GM18520 (cell line): ENCODE measurements around the gene MELTF.

ENCODE experiments used
- ATAC-seq: cut with Tn5 transposase; IDR thresholded peaks from one replicate; pipeline ENCODE4 v1.9.1; 2021; ENCODE audit not compliant: unreplicated experiment

Gene MELTF

DNA sequence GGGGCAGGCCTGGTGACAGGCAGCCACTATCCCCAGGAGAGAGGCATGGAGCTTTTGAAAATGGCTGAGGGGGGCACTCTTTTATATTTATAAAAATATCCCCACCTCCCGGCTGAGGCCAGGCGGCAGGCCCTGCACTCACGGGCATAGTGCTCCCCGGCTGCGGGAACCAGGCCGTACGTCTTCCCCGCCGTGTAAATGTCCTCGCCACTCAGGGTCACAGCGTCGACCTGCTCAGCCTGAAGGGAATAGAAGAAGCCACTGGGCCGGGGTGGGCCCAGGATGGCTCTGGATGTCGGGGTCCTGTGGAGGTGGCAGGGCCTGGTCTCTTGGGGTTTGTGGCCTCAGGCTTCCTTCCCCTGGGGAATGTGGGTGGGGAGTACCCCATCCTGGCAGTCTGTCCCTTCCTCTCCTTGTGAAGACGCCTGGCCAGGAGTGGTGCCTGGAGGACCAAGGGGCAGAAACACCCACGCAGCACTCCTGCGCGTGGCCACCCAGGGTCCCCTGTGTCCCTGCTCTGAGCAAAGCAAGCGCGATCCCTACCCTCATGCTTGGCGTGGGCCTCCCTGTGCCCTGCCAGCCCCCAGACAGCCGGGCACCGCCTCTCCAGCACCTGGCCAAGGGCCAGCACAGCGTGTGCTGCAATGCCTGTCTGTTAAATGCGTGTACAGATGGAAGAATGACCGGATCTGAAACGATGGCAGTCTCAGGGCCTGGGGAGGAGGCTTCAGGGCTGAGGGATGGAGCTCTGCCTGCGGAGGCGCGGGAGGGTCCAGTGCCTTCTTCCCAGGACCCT is 18.9 kb downstream of the MELTF start:
- no peak for ATAC-seq

DNA sequence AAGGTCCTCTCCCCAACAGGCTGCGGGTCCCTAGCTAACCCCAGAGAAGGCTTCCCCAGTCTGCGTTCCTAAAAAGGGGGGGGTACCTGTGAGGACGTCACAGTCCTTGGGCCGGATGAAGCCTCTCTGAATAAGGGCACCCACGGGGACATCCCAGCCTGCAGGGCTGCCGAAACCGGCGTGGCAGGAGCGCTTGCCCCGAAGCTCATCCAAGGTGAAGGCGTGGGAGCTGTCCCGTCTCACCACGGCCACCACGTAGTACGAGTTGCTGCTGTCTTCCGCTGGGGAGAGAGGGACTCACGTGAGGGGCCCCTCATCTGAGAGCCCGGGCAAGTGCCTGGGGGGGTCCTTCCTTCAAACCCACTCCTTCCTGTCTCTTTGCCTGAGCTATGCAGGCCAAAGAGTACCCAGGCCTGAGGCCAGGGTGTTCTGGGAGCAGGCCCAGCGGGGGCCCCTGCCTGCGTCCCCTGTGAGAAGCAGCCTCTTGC is 20.0 kb downstream of the MELTF start:
- ATAC-seq, result no peak

DNA sequence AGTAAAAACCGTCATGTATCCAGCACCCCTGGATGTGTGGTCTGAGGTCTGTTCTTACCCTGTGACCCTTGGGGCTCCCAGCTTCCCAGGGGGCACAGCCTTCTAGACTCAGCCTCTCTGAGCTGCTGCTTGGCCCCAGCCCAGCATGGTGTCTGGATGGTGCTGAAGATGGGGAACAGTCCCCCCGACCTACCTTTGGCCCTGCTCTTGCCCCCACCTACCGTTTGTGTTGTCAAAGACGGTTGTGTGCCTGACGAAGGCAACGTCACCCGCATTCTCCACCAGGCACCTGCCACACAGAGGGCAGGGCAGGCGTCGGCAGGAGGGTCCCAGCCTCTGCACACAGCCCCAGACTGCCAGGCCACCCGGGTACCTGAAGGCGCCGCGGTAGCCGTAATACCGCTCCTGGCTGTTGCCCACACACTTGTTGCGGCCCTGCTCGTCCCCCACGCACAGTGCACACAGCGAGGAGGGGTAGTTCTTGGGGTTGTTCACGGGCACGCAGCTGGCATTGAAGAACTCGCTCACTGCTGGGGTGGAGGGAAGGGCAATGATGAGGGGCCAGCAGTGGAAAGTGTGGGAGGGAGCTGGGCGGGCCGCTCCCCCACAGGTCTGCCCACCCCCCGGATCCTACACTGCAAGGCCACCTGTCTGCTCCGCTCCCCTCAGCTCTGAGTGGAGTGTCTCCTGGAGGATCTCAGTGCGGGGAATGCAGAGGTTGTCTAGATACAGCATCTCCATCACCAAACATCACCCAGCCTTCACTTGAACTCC is 21.0 kb downstream of the MELTF start:
- no peak for ATAC-seq

DNA sequence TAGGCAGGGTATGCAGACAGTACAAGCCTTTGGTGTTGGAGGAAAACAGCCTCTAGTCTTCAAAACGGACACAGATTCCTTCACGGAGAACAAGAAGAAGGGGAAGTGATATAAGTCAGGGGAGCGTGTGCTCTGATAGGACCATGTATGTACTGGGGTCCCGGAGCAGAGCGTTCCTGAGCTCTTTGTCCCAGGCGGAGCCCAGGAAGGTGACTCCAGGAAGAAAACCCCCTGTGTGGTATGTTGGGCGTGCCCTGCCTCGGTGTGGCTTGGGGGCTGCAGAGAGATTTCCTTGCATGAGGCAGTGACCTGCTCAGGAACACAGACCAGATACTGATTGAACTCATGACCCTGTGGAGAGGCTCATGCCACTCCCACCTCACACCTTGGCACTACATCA is 21.7 kb downstream of the MELTF start:
- no peak for ATAC-seq

DNA sequence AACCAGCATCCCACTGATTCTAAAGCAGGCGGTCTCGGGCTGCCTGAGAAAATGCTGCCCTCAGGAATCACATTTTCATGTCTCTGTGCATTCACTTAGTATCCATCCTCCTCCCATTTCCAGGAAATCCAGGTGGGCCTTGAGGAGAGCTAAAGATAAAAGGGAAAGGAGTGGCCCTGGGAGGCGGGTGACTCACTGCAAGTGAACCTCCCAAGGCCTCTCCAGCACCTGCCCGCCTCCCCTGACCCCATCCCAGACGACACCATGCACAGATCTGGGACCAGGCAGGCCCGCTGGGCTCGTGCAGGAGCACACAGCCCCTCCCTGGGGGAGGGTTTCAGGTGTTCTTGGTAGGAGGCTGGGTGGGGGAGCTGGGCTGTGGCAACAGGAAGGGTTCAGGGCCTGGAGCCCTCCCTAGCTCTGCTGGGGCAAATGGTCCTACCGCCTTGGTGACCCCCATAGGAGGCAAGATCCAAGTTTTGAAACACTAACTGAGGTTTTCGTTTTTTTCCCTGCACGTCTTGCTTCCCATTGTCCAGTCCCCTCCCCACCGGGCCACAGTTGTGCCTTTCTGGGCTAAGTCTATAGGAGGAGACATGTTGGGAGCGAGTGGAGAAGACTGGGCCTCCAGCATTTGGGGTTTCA is 22.2 kb downstream of the MELTF start:
- ATAC-seq, result no peak

DNA sequence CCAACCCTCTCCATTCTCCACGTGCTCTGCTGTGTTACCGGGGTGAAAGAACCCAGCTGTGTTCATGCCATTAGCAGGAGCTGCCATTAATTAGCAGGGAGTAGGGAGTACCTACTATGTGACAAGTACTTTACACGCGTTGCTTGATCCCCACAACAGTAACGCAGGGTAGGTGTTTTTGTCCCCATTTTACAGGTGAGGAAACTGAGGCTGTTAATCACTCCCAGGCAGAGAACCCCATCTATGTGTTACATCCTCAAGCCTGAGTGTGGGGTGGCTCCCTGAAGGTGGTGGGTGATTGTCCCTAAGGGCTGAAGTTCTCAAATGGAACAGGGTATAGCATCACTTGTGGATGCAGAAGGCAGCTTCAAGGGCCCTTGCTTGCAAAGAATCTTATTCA is 22.8 kb downstream of the MELTF start:
- ATAC-seq, result no peak

DNA sequence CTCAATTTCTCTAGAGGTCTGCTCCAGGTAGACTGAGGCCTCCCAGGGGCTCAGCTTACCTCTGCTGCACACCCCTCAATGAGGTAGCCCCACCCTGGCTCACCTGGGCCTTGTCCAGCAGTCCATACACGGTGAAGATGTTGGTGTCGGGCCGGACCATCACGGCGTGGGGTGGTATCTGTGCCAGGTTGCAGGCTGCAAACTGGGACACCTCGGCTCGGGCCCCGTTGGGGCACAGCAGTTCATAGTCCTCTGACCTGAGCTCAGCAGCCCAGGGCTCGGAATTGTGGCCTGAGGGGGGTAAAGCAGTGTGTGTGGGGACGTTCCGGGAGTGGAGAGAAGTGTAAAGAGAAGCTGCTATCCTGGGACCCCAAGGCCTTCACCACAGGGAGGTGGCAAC is 23.2 kb downstream of the MELTF start:
- no peak for ATAC-seq

DNA sequence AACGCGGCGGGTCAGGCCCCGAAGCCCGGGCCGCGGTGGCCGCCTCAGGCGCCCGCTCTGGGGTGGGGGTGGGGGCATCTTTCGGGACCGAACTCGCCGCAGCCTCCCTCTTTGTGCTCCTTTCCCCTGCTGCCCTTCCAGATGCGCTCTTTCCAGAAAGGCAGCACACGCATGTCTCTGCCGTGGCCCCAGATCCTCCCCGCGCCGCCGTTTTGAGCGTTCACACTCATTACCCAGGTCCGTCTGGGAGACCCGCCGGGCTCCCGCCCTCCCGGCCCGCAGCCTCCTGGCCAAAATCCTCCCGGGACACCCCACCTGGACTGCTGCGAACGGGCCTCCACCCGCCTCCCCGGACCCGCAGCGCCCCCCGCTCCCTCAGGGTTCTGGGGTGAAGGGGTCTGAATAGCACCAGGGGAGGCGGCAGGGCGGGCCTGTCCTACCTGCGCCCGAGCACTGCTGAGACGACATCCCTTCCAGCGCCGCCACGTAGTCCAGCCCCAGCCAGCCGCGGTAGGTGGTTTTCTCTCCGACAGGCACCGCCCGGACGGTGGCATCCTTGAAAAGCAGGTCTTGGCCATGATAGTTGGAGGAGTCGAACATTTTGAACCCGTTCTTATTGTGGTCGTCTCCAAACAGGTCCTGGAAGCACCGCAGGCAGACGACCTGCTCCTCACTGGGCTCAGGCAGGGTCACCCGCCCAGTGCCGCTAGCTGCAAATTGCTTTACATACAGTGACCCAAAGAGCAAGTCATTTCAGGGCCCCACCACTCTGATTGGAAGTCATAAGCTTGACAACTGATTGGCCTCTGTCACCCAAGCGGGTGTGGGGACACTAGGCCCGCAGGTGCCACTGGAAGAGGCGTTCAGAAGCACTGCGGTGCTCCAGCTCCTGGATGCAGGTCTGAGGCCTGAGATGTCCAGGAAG is 25.9 kb downstream of the MELTF start:
- ATAC-seq, result no peak

DNA sequence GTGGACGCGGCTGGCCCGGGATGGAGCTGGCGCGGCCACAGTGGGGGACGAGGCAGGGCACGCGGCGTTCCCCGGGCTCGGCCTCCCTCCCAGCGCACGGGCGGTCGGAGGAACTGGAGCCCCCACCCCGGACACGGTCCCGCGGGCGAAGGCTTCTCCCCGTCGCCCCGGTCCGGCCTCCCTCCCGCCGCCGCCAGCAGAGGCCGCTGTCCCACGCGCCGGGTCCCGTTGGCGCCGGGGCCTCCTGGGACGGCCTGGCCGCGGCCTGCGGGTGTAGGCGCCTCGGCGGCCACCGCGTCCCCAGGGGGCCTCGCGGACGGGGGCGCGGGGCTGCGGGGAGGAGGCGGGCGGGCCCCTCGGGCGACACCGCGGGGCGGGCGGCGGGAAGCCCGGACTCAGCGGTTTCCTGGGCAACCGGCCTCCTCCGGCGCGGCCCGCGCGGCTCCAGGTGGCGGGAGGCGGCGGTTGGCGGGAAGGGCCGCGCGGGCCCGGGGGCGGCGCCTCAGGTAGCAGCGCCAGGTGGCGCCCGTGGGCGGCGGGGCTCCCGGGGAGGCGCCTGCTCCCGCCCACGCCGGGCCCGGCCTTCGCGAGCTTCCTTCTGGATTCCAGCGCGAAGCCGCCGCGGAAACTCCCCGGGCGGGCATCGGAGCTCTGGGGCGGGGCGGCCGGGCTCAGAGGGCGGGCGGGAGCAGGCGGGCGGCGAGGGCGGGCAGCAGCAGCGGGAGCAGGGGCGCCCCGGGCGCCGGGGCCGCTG is 26.7 kb downstream of the MELTF start:
- ATAC-seq, result peak; percentile 68

DNA sequence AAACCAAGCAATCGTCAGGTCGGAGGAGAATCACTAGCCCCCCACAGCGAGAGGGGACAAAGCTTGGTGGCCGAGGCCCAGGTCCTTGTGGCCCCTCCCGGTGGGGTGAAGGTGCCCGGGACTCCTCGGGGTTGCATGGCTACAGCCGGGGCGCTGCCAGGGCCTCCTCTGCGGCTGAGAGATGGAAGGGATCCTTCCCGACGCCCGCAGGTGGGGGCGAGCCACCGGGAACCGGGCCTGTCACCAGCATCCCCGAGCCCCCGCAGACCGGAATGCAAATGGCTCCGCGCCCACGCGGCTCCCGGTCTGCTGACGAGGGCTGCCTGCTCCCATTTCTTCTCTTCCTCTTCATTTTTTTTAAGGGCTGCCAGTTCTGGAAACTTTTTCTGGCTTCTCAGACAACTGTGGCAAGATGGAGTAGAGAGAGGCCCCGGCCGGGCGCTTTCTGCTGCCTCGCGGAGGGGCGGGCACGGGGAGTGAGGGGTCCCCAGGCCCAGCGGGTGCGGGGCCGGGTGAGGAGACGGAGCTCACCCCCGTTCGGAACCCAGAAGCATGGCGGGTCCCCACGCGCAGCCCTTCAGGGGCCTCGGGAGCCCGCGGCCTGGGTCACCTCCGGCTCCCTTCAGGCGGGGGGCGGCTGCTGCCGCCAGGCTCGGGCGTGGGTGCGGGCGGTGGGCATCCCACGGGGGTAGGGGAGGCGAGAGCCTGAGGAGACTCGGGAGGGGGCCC is 27.5 kb downstream of the MELTF start:
- peak; percentile 3 for ATAC-seq

DNA sequence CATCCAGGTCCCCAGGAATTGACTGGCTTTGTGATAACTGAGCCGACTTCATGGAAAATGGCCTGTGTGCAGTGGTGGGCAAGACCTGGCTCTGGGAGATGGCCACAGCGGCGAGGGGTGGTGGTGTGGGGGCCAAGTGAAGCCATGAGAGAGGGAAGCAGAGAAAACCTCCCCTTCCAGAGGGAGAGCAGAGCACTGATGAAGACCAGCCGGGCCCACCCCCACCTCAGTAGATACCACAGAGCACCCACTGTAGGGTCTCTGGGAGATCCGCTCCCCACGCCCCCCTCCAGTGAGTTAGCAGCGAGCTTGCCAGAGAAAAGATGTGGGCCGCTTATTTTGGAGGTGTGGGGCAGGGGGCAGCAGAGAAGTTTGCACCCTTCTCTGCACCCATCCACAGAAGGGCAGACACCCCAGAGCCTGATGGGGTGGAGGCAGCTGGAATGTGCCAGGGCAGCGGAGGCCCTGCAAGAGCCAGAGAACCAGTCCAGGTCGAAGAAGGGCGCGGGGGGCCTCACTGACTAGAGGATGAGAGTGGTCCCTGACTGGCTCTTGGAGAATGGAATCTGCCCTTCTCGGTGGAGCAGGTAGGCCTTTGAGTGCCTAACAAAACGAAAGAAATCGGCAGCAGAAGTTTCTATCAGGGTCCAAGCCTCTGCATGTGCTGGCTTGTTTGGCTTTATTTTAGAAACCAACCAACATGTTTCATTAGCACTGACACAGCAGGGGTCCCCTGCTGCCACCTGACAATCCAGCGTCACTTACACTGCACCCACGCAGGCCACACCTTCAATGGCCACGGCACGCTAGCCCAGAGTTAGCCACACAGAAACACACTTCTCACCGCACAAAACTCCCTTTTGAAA is 28.3 kb downstream of the MELTF start:
- no peak for ATAC-seq

DNA sequence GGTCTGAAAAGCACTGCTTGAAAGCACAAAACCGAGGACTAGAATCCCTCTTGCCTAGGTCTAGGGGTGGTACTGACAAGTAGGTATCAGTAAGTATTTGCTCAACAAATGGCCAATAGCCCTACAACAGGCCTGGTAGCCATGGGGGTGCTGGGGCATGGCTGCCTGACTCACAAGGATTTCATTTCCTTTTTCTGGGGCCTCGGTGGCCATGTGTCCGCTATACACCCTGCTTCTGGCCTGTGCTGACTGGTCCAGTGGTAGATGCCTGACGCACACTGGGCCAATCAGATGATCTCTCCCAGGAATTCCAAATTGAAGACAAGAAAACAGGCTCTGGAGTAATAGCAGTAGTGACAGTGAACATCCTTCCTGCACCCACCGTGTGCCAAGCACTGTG is 29.4 kb downstream of the MELTF start:
- ATAC-seq, result no peak

DNA sequence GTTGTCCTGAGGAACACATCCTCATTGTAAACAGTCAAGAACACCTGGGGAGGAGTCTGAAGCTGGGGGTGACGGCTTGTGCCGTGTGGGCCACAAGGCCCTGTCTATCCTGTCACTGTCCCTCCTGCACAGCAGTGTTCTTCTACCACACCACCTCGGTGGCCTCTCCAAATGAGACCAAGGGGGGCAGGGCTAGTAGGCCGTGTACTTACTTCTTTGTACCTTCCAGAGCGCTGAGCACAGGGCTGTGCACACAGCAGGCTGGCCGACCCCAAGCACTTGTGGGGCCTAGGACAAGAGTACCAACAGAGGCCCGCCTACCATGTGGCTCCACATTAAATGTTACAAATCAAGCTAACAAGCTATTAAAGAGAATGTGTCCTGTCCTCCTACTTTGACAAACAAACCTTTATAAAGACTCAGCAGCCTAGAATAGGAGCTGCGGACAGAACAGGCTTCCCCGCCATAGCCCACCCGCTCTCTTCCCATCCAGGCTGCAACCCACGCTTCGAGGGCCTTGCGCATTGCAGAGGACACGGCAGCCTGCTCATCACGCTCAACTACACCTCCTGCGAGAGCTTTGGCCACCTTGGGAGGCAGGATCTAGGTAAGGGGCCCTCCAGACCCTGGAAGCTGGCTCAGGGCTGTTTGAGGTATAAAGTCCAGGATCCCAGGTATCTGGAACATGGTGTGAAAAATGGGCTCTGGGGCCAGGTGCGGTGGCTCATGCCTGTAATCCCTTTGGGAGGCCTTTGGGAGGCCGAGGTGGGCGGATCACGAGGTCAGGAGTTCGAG is 30.5 kb downstream of the MELTF start:
- no peak for ATAC-seq

DNA sequence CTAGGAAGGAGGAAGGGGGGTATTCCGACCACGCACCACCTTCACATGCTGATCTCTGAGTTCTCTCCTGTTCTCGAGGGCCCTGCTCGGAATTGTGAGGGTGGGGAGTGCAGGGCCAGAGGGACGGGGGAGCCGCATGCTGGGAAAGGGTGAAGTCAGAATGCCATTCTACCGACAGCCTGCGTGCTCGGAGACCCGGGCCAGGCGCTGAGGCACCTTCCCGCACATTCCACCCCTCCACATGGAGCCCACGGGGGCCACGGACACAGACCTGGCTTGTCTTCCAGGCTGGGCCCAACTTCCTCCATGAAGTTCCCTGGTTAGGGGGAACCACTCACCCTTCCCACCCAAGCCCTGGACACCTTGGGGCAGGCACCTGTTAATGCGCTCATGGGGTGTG is 32.3 kb downstream of the MELTF start:
- no peak for ATAC-seq

DNA sequence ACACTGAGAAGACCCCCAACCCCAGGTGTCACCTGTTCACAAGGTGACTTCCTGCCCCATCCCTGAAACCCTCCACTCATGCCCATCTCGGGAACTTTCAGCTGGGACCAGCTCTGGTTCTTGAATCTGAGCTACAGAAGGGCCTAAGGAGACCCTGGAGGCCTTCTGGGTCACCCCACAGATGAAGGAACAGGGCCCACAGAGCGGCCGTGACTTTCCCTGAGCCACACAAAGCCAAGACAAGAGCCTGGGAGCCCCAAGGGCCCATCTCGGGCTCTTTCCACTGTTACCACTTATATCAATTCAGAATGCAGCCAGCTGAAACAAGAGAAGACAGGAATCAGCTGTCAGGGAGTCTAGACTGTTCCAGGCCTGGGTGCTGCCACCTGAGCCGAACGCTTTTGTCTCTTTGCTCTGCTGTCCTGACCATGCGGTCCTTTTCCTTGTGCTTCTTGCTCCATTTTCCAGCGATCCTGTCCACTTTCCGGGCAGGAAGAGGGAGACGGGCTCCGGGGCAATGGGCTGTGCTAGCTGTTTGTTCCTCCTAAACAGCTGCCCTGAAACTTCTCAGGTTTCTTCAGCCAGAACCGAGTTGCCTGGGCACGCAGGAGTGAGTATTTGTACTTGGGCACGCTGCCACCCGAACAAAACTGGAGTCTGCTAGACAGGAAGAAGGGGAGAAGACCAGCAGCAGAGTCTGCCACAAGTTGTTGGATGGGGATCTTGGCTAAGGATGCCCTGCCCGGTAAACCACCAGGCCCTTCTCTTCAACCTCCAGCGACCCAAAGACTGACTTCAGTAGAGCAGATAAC is 33.0 kb downstream of the MELTF start:
- ATAC-seq, result no peak

DNA sequence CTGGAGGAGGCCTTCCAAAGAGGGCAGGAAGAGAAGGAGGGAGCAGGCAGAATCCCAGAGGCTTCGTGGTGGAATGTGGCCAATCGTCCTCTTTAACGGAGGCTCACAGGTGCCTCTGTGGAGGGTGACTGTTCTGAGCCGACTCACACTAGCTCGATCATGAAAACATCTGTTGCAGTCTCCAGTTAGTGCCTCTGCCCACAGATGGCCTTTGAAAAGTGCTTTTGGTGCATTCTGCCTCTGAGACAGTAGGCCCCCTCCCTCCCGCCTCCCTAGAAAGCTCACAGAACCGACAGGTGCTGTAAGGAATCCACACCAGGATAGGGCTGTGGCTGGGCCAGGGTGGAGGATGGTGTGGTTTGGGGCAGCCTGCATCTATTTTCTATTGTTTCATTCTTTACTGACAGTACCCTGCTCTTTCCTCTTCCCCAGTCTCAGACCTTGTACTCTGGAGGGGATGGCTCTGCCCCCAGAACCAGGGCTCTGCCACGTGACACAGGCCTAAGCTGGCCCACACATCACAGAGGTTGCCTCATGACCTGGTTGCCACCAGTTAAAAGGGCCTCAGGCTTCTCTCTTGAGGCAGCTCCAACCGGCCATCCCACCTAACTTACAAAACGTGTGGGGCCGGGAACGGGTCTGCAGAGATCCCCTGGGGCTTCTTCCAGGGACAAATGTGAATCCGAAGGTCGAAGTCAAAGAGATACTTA is 33.8 kb downstream of the MELTF start:
- no peak for ATAC-seq
